Measurements from ENCODE around the gene METTL16.
A peak's percentile ranks its signal among the peaks of the same experiment; 100 is the strongest.

METTL16 gene

DNA sequence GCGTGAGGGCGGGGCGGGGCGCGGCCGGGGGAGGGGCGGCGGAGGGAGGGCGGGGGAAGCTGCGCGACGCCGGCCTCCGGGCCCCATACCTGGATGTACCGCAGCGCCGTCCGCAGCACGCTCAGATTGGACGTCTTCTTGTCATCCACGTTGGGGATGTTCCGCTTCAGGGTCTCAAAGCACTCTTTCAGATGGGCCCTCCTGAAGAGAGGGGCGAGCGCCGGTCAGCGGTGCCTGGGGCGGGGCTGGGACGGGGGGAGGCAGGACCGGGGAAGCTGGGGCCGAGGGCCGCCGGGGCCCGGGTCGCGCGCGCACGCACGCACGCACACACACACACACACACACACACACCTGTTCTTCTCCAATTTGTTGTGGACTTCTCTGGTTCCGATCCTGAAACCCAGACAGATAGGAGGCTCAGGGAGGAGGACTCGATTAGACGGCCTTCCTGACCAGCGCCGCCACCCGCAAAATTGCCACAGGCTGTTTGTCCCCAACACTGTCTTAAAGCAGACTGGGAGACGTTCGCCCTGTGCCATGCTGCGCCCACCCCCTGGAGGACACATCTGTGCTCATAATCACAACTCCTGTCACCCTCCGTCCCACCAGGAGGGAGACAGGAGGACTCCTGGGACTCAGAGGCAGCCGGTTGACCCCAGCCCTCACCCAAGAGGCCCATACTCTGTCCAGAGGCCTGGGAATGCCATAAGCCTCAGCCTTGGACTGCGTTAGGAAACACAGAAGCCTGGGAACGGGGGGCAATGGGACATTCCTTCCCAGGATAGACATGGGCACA lies 117.5 kb downstream of the METTL16 start:
- in situ Hi-C loops (cut with HindIII; ENCODE audit: low sequenced_read_pairs), result no loop called here
- DNase-seq (ENCODE audit: low read depth, low spot score), result no peak
- TF ChIP-seq, protein P1, sequence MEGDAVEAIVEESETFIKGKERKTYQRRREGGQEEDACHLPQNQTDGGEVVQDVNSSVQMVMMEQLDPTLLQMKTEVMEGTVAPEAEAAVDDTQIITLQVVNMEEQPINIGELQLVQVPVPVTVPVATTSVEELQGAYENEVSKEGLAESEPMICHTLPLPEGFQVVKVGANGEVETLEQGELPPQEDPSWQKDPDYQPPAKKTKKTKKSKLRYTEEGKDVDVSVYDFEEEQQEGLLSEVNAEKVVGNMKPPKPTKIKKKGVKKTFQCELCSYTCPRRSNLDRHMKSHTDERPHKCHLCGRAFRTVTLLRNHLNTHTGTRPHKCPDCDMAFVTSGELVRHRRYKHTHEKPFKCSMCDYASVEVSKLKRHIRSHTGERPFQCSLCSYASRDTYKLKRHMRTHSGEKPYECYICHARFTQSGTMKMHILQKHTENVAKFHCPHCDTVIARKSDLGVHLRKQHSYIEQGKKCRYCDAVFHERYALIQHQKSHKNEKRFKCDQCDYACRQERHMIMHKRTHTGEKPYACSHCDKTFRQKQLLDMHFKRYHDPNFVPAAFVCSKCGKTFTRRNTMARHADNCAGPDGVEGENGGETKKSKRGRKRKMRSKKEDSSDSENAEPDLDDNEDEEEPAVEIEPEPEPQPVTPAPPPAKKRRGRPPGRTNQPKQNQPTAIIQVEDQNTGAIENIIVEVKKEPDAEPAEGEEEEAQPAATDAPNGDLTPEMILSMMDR (IDR thresholded peaks at IDR 0.05; ENCODE audit: low read depth, low read length), result no peak
- peak overlapping the region; percentile 28 for H3K4me3 ChIP-seq (ENCODE audit: low read depth, low read length)

DNA sequence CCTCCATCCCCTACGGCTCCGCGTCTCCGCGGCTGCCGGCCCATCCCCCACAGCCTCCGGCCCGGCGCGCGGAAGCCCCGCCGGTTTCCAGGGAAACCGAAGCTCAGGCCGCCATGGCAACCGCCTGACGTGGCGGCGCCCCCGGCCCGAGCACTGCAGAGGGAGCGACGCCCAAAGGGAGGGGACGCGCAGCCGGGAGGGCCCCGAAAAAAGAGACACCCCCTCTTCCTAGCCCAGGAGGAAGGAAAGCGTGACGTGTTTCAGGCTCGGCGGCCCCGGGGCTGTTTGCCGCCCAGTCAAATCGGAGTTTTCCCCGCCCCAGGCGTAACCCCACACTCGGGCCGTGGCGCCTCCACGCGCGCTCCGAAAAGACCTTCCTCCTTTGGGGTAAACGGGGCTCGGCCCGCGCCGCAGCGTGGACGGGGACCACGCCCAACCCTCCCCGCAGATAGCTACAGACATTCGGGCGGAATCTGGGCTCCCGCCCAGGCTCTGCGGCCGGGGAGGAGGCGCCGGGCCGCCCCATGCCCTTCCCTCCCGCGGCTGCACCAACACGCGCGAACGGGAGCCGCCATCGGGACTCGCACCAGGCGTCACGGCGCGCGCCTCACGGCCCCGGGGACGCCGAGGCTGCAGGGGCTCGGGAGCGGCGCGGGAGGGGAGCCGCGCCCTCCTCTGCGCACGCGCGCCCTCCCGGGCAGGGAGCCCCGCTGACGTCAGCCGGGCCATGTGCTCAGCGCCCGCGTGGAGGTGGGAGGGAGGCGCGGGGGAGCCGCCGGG lies 118.3 kb downstream of the METTL16 start:
- in situ Hi-C loops (cut with HindIII; ENCODE audit: low sequenced_read_pairs), result no loop called here
- TF ChIP-seq, protein P1 (IDR thresholded peaks at IDR 0.05; ENCODE audit: low read depth, low read length), result no peak
- H3K4me3 ChIP-seq (ENCODE audit: low read depth, low read length), result peak overlapping the region; percentile 49
- DNase-seq (ENCODE audit: low read depth, low spot score), result peak; percentile 93

DNA sequence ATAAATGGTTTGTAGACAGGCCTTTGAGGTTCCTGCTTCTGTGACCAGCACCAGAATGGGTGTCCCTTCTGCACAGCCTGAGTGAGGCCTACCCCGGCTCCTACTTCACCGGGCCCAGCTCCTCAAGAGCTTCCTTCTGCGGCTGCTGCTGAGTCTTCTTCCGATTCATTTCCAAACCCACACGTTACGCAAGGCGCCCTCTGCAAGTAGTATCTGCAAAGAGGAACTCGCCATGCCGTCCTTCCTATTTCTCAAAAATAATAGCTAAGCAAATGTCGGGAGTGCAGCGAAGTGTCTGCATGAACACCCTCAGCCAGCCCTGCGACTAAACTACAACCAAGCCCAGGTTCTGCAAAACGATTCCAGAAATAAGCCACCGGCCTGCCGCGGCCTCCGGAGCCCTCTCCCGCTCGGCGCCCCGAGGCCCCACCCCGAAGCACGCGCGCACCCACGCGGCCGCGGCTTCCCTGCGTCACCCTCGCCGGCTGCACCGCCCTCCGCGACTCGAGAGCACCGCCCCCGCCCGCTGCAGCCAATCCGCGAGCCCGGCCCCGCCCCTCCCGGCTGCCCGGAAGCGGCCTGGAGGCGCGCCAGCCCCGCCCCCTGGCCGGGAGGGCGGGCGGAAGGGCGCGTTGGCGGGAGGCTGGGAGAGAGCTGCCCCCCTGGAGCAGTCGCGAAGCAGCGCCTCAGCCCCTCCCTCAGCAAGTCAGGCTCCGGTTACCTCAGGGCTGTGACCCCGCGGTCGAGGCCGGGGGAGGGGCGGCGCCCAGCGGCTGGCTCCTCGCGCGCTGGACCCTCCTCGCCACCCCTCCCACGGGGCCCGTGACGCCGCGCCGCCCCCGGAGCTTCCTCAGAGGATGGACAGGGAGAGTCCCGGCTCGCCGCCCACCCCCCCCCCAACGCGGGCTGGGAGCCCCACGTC lies 119.2 kb downstream of the METTL16 start:
- peak overlapping the region; percentile 49 for H3K4me3 ChIP-seq (ENCODE audit: low read depth, low read length)
- TF ChIP-seq, protein P1 (IDR thresholded peaks at IDR 0.05; ENCODE audit: low read depth, low read length), result no peak
- peak; percentile 95 for DNase-seq (ENCODE audit: low read depth, low spot score)
- in situ Hi-C loops (cut with HindIII; ENCODE audit: low sequenced_read_pairs), result no loop called here

DNA sequence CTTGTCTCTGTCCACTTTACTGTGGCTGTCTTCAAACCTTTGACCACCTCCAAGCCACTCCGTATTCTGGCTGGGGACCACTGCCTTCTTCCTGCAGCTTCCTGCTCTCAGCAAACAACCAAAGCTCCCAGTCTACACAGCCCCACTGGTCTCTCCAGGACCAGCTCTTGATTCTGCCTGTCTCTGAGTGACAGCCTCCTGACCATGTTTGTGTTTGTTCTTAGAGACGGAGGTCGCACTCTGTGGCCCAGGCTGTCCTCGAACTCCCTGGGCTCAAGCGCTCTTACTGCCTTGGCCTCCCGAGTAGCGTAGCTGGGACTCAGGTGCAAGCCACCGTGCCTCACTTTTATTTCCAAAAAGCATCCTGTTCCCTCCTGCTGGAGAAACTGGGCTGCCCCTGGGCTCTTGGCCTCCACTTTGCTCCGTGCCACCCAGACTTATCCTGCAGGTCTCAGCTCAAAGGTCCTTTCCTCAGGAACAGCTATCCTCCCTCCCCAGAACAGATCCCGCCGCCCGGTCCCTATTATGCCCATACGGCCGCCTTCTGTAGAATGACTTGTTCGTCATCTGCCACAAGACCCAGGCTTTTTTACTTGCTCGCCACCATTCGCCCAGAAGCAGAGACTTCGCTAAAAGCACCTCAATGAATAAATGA lies 120.0 kb downstream of the METTL16 start:
- in situ Hi-C loops (cut with HindIII; ENCODE audit: low sequenced_read_pairs), result no loop called here
- peak overlapping the region; percentile 36 for H3K4me3 ChIP-seq (ENCODE audit: low read depth, low read length)
- TF ChIP-seq, protein P1 (IDR thresholded peaks at IDR 0.05; ENCODE audit: low read depth, low read length), result no peak
- DNase-seq (ENCODE audit: low read depth, low spot score), result no peak

DNA sequence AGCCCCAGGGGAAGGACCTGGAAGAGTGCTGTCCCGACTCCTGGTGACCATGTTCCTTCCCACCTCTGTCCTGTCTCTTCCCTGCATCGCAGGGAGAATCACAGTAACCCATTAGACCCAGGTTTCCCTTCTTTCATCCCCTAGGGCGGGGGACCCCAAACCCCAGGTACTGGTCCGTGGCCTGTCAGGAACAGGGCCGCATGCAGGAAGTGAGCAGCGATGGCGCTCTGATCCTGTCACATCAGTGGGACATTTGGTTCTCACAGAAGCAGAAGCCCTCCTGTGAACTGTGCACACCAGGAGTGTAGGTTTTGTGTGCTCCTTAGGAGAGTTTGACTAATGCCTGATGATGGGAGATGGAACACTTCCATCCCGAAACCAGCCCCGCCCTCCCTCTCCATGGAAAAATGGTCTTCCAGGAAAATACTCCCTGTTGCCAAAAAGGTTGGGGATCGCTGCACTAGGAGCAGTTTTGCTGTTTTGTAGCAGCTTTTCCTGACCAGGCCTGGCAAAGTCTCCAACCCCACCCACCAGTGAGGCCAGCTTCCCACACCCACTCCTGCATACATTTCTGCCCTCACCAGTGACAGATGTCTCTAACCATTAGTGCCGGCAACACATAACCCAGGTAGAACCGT lies 121.4 kb downstream of the METTL16 start:
- TF ChIP-seq, protein P1 (IDR thresholded peaks at IDR 0.05; ENCODE audit: low read depth, low read length), result no peak
- DNase-seq (ENCODE audit: low read depth, low spot score), result no peak
- no peak overlapping the region for H3K4me3 ChIP-seq (ENCODE audit: low read depth, low read length)

More for the DNA sequence above, 121.4 kb downstream of the METTL16 start:
- in situ Hi-C loops (cut with HindIII; ENCODE audit: low sequenced_read_pairs), result no loop called here
